ENCODE results near the gene GPD2. TPM values are rescaled to one million over a fixed set of nuclear protein-coding genes. Genes with fewer than 3 reads are reported as not detected.

Gene GPD2
- total and polyA plus RNA-seq, 2 of the 4 experiments (the other 2 are of a cell fraction), result 20.4 to 100 TPM

- peak overlapping the region; percentile 49 for H3K18ac ChIP-seq (ENCODE audit: low read depth, low read length)
- H4K8ac ChIP-seq (ENCODE audit: low read depth in 2 of 2, low read length in 2 of 2), result peak overlapping the region; percentile 87 to 99; a peak in 3 of 4 replicates
- H3K4me1 ChIP-seq (ENCODE audit: control insufficient read depth, insufficient read depth, low read length), result peaks cover 23% of the 10 kb centered on the region
- H3K27me3 ChIP-seq (ENCODE audit: control insufficient read depth, insufficient read depth, low read length), result no peaks in the 10 kb centered on the region
- peak overlapping the region; percentile 83 for H3K4me2 ChIP-seq (ENCODE audit: low read depth, low read length)
- no CpG with 5 or more reads among the region's 8 CpGs for WGBS, 2 experiments (ENCODE audit: extremely low coverage in 2 of 2, insufficient read length in 1 of 2)
- H2AK9ac ChIP-seq (replicated peaks; ENCODE audit: low read depth, low read length, poor library complexity), result no peak overlapping the region
- ATAC-seq (ENCODE audit: low read depth) (no peak), DNase-seq (peak; percentile 32)
- BruUV-seq (replicated peaks), result no TSS peak
- no peak overlapping the region for H3K56ac ChIP-seq (ENCODE audit: extremely low read depth, insufficient read depth, low read length)
- H4K91ac ChIP-seq (ENCODE audit: insufficient read depth, low read depth, low read length), result peak overlapping the region; percentile 92
- CTCF ChIA-PET, result interaction anchor here (1.5 kb wide), 1 partner anchor 25 kb away, joined by 3 read pairs; no protein-coding TSS in a partner anchor
- H3K9me3 ChIP-seq (ENCODE audit: control insufficient read depth, insufficient read depth, low read length), result no peaks in the 10 kb centered on the region
- H3K4ac ChIP-seq (ENCODE audit: low read depth, low read length), result peak overlapping the region; percentile 96
- intact Hi-C loops (cut with micrococcal nuclease) (no loop called here), dilution Hi-C loops (cut with HindIII; ENCODE audit: low sequenced_read_pairs, unreplicated experiment) (no loop called here), in situ Hi-C loops (cut with MboI; ENCODE audit: low sequenced_read_pairs) (no loop called here)
- peak overlapping the region; percentile 1; the same call in 1 of the 2 replicates for H2AK5ac ChIP-seq (ENCODE audit: low read depth, low read length)
- H3K79me1 ChIP-seq (ENCODE audit: low read depth in 1 of 2, low read length in 2 of 2), result peaks cover 14 to 29% of the 10 kb centered on the region in 2 experiments; a peak in 3 of 4 replicates
- peak overlapping the region; percentile 98 for H2BK5ac ChIP-seq (ENCODE audit: low read depth, low read length, poor library complexity, severe bottlenecking)
- H3K36me3 ChIP-seq (ENCODE audit: control insufficient read depth, insufficient read depth, low read length), result no peaks in the 10 kb centered on the region
- POLR2A ChIA-PET (ENCODE audit: unreplicated experiment), result no interaction called here
- peak overlapping the region; percentile 90; the same call in 1 of the 2 replicates for H3K9ac ChIP-seq (ENCODE audit: low read depth, low read length)
- peak overlapping the region; percentile 96 for H3K27ac ChIP-seq (ENCODE audit: insufficient read depth, low read length)
- peak overlapping the region; percentile 55; the same call in 1 of the 2 replicates for H2BK120ac ChIP-seq (ENCODE audit: low read depth, low read length)
- H2BK15ac ChIP-seq (ENCODE audit: low read depth, low read length), result no peak overlapping the region
- H3K14ac ChIP-seq (replicated peaks; ENCODE audit: low read depth, low read length), result 0 out of 2 replicates have a peak overlapping the region, but pooled peaks have one; percentile 11
- H3K23ac ChIP-seq (ENCODE audit: low read depth, low read length), result no peak overlapping the region
- H3K4me3 ChIP-seq (ENCODE audit: insufficient read depth, low read depth, low read length), result no peak overlapping the region
- peak overlapping the region; percentile 86 for H4K5ac ChIP-seq (ENCODE audit: low read depth, low read length)
- peak overlapping the region; percentile 36; the same call in 1 of the 2 replicates for H2BK20ac ChIP-seq (ENCODE audit: low read depth, low read length)
- H2AFZ ChIP-seq (replicated peaks; ENCODE audit: low read length, poor library complexity), result peak overlapping the region; percentile 95
- peaks cover 3% of the 10 kb centered on the region; the same call in 1 of the 2 replicates for H3K9me1 ChIP-seq (ENCODE audit: insufficient read depth, low read length)
- H4K20me1 ChIP-seq (ENCODE audit: insufficient read depth, low read length), result no peaks in the 10 kb centered on the region
- no peak for TF ChIP-seq CEBPB (IDR thresholded peaks at IDR 0.05; ENCODE audit: low read depth, low read length)
- no peak for TF ChIP-seq RCOR1 (IDR thresholded peaks at IDR 0.05; ENCODE audit: insufficient replicate concordance, low read length)
- TF ChIP-seq NFE2L2 (IDR thresholded peaks at IDR 0.05; ENCODE audit: low read depth, low read length), result no peak
- no peak for TF ChIP-seq FOS (IDR thresholded peaks at IDR 0.05; ENCODE audit: low read depth, low read length)
- TF ChIP-seq MAFK (IDR thresholded peaks at IDR 0.05; ENCODE audit: low read depth, low read length), result no peak
- TF ChIP-seq, protein P1, sequence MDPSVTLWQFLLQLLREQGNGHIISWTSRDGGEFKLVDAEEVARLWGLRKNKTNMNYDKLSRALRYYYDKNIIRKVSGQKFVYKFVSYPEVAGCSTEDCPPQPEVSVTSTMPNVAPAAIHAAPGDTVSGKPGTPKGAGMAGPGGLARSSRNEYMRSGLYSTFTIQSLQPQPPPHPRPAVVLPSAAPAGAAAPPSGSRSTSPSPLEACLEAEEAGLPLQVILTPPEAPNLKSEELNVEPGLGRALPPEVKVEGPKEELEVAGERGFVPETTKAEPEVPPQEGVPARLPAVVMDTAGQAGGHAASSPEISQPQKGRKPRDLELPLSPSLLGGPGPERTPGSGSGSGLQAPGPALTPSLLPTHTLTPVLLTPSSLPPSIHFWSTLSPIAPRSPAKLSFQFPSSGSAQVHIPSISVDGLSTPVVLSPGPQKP (IDR thresholded peaks at IDR 0.05; ENCODE audit: borderline replicate concordance, low read depth, low read length), result no peak
- TF ChIP-seq CTCF (conservative IDR thresholded peaks at IDR 0.05; ENCODE audit: low read depth, low read length), result no peak
- no peak for TF ChIP-seq USF2 (IDR thresholded peaks at IDR 0.05; ENCODE audit: low read depth, low read length)
- TF ChIP-seq RAD21 (IDR thresholded peaks at IDR 0.05; ENCODE audit: low read length), result no peak
- TF ChIP-seq MAZ (IDR thresholded peaks at IDR 0.05; ENCODE audit: borderline replicate concordance, low read depth, low read length), result no peak
- TF ChIP-seq MXI1 (IDR thresholded peaks at IDR 0.05; ENCODE audit: borderline replicate concordance, low read depth, low read length), result no peak
- TF ChIP-seq POLR2A (IDR thresholded peaks at IDR 0.05; ENCODE audit: low read depth, low read length), result no peak
- no peak for TF ChIP-seq BHLHE40 (IDR thresholded peaks at IDR 0.05; ENCODE audit: low read depth, low read length)
- no peak for TF ChIP-seq RFX5 (IDR thresholded peaks at IDR 0.05; ENCODE audit: low read depth, low read length)
Observed at GRCh38 chr2:156434461-156435291, 1.5 kb upstream of the GPD2 start.

Measured in IMR-90 (cell line).